A673 (cell line): Measurements from ENCODE around the gene FGF14. TPM values are rescaled to one million over a fixed set of nuclear protein-coding genes. Genes with fewer than 3 reads are reported as not detected.

Experiments
- BruUV-seq: library from RNA; stranded (reverse); fragments of 400-500 nt; replicated peaks from 2 replicates; lab custom pipeline; 2021; lab: Mats Ljungman, UMichigan
- CTCF ChIA-PET: fragments of 300-600 bp; sonication (Branson Sonifier 250); formaldehyde crosslinking; loops from one replicate; lab custom pipeline; 2022; ENCODE audit warnings: antibody characterized with exemption; lab: Charles Lee
- POLR2A ChIA-PET: fragments of 300-600 bp; sonication (Branson Sonifier 250); formaldehyde crosslinking; loops from one replicate; lab custom pipeline; 2022; ENCODE audit warnings: antibody characterized with exemption; ENCODE audit not compliant: low non-redundant PET; lab: Charles Lee
- DNase-seq: peaks from one replicate; pipeline ENCODE4 v3.0.0-alpha.2; 2015; ENCODE audit warnings: low spot score
- H3K27ac ChIP-seq: fragments of 200-600 bp; sonication (generic); 2 replicates; pipeline ENCODE4 v1.5.1; 2016; ENCODE audit warnings: mixed run types, low read depth, mild to moderate bottlenecking, mixed read lengths, antibody characterized with exemption, low read length; ENCODE audit not compliant: poor library complexity, severe bottlenecking
- H3K27me3 ChIP-seq: fragments of 200-600 bp; sonication (generic); replicated peaks from 2 replicates; pipeline ENCODE4 v1.6.1; 2017; ENCODE audit warnings: mixed run types, low read depth, mild to moderate bottlenecking, mixed read lengths, antibody characterized with exemption, low read length; ENCODE audit not compliant: insufficient read depth, poor library complexity
- H3K36me3 ChIP-seq: fragments of 200-600 bp; sonication (generic); 2 replicates; pipeline ENCODE4 v1.6.1; 2016; ENCODE audit warnings: mixed run types, mild to moderate bottlenecking, mixed read lengths, antibody characterized with exemption, low read length; ENCODE audit not compliant: insufficient read depth, poor library complexity, severe bottlenecking
- H3K4me1 ChIP-seq: fragments of 200-600 bp; sonication (generic); 2 replicates; pipeline ENCODE4 v1.6.1; 2017; ENCODE audit warnings: mixed run types, mild to moderate bottlenecking, mixed read lengths, antibody characterized with exemption, low read length; ENCODE audit not compliant: insufficient read depth, poor library complexity, severe bottlenecking
- H3K4me3 ChIP-seq: fragments of 200-600 bp; sonication (generic); 2 replicates; pipeline ENCODE4 v1.5.1; 2016; ENCODE audit warnings: low read depth, mixed run types, mild to moderate bottlenecking, mixed read lengths, low read length; ENCODE audit not compliant: poor library complexity, severe bottlenecking
- H3K9me3 ChIP-seq: fragments of 200-600 bp; sonication (generic); 2 replicates; pipeline ENCODE4 v1.6.1; 2016; ENCODE audit warnings: mixed run types, low read depth, mild to moderate bottlenecking, mixed read lengths, antibody characterized with exemption, low read length; ENCODE audit not compliant: poor library complexity, severe bottlenecking
- EZH2 ChIP-seq: fragments of 200-600 bp; sonication (generic); IDR thresholded peaks from 2 replicates; pipeline ENCODE4 v1.6.1; 2017; ENCODE audit warnings: borderline replicate concordance, low read depth, mild to moderate bottlenecking, mixed read lengths, antibody characterized with exemption, low read length; ENCODE audit not compliant: poor library complexity, severe bottlenecking
- intact Hi-C: fragments of 100-400 bp; cut with micrococcal nuclease; formaldehyde crosslinking; loops from one replicate; pipeline ENCODE4 v1.10.0; 2022; ENCODE audit not compliant: unreplicated experiment
- total RNA-seq: library from RNA; stranded (reverse); gene quantifications from 2 replicates; pipeline ENCODE4 v1.2.3, GENCODE V29; 2021
- TF ChIP-seq, protein P1 (sequence below): fragments of 300-800, 200-600 bp; sonication (generic); conservative IDR thresholded peaks from 2 replicates; pipeline ENCODE4 v1.5.1; 2017; ENCODE audit warnings: low read depth, mild to moderate bottlenecking, antibody characterized with exemption, low read length, moderate library complexity, mixed read lengths

FGF14 gene
- total RNA-seq, 1 experiment from 2014 or later, result 19.7 TPM

DNA sequence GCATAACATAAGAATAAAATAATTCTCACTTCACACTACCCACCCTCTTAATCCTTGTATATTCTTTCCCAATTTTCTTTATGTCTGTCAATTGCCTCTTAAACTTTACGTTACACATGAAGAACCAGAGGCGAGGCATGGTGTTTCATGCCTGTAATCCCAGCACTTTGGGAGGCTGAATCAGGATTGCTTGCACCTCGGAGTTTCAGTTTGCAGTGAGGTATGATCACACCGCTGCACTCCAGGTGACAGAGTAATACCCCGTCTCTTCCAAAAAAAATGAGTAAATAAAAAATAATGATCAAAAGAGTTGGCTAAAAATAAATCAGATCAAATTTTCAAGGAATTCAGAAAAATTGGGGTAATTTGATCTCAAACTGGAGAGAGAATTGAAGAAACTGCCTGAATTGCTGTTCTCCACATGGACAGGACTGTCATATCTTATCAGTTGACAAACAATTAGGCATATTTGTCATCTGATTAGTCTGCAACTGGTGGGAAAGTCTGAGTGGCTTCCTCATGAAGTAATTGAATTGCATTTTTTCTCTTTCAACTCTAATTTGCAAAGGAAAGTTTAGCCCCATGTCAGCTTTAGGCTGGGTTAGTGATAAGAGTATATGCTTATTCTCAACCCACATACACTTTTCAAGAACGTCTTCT is 646.5 kb downstream of the FGF14 start:
- POLR2A ChIA-PET, result no interaction called here
- no peak for DNase-seq
- intact Hi-C loops, result no loop called here
- CTCF ChIA-PET, result no interaction called here
- H3K27me3 ChIP-seq, result no peaks in the 10 kb centered on the region
- H3K9me3 ChIP-seq, result no peaks in the 10 kb centered on the region
- H3K36me3 ChIP-seq, result no peaks in the 10 kb centered on the region
- peaks cover 11% of the 10 kb centered on the region for H3K4me1 ChIP-seq
- no peak overlapping the region for H3K4me3 ChIP-seq
- no TSS peak for BruUV-seq
- TF ChIP-seq, protein P1, sequence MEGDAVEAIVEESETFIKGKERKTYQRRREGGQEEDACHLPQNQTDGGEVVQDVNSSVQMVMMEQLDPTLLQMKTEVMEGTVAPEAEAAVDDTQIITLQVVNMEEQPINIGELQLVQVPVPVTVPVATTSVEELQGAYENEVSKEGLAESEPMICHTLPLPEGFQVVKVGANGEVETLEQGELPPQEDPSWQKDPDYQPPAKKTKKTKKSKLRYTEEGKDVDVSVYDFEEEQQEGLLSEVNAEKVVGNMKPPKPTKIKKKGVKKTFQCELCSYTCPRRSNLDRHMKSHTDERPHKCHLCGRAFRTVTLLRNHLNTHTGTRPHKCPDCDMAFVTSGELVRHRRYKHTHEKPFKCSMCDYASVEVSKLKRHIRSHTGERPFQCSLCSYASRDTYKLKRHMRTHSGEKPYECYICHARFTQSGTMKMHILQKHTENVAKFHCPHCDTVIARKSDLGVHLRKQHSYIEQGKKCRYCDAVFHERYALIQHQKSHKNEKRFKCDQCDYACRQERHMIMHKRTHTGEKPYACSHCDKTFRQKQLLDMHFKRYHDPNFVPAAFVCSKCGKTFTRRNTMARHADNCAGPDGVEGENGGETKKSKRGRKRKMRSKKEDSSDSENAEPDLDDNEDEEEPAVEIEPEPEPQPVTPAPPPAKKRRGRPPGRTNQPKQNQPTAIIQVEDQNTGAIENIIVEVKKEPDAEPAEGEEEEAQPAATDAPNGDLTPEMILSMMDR, result no peak
- TF ChIP-seq EZH2, result no peak
- H3K27ac ChIP-seq, result no peak overlapping the region

DNA sequence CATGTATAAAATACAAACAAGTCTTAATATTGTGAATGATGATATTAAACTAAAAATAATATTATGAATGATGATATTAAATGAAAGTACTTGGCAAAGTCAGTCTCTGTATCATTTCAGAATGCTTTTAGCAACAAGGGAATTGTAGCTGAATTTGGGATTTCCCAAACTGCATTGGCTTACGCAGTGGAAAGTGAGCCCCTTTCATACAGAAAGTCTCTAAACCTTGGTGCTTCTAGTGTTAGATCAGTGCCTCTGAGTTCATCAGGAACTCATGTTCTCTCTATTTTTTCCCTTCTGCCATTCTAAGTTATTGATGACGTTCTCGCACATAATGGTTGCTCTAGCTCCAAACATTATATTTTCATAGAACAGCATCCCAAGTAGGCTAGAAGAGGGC is 649.4 kb downstream of the FGF14 start:
- POLR2A ChIA-PET, result no interaction called here
- Histone ChIP-seq H3K4me3 (no peak overlapping the region), H3K36me3 (no peaks in the 10 kb centered on the region), H3K4me1 (peaks cover 11% of the 10 kb centered on the region), H3K27me3 (no peaks in the 10 kb centered on the region), H3K27ac (no peak overlapping the region), H3K9me3 (no peaks in the 10 kb centered on the region)
- TF ChIP-seq, protein P1, result no peak
- TF ChIP-seq EZH2, result no peak
- CTCF ChIA-PET, result no interaction called here
- DNase-seq, result no peak
- intact Hi-C loops, result no loop called here
- BruUV-seq, result no TSS peak

GRCh38 chr13:101751488-101751887 is 650.4 kb downstream of the FGF14 start:
- no peak for TF ChIP-seq EZH2
- TF ChIP-seq, protein P1, result no peak
- no peak overlapping the region for H3K27ac ChIP-seq
- POLR2A ChIA-PET, result no interaction called here
- DNase-seq, result peak; percentile 79
- H3K4me1 ChIP-seq, result peaks cover 11% of the 10 kb centered on the region
- H3K36me3 ChIP-seq, result no peaks in the 10 kb centered on the region
- BruUV-seq, result no TSS peak
- no peaks in the 10 kb centered on the region for H3K9me3 ChIP-seq
- H3K27me3 ChIP-seq, result no peaks in the 10 kb centered on the region
- intact Hi-C loops, result no loop called here
- CTCF ChIA-PET, result no interaction called here
- no peak overlapping the region for H3K4me3 ChIP-seq
